Measurements from ENCODE around the gene NMNAT1. TPM values are rescaled to one million over a fixed set of nuclear protein-coding genes. Genes with fewer than 3 reads are reported as not detected.
A peak's percentile ranks its signal among the peaks of the same experiment; 100 is the strongest.

Gene NMNAT1
- total RNA-seq, 1 experiment from 2014 or later, result 2.3 TPM

GRCh38 chr1:9912264-9912936, 30.9 kb upstream of the NMNAT1 start (continued):
- TF ChIP-seq ATF2 (CRISPR knock-in tag; IDR thresholded peaks at IDR 0.05; ENCODE audit: borderline replicate concordance, low read depth) (no peak), USF2 (CRISPR knock-in tag; IDR thresholded peaks at IDR 0.05) (no peak), KAT7 (CRISPR knock-in tag; IDR thresholded peaks at IDR 0.05; ENCODE audit: borderline replicate concordance) (no peak), NFE2L1 (CRISPR knock-in tag; IDR thresholded peaks at IDR 0.05) (no peak), RORB (CRISPR knock-in tag; IDR thresholded peaks at IDR 0.05) (no peak), HMGA2 (CRISPR knock-in tag; IDR thresholded peaks at IDR 0.05) (no peak)

- Mint-ChIP-seq H3K27me3 (ENCODE audit: low read depth) (no peaks in the 10 kb centered on the region), H3K27ac (peak overlapping the region; percentile 45; the same call in 1 of the 2 replicates), H3K9me3 (no peaks in the 10 kb centered on the region), H3K4me1 (peaks cover 22% of the 10 kb centered on the region), H3K4me3 (no peak overlapping the region), H3K36me3 (no peaks in the 10 kb centered on the region)
- ATAC-seq (no peak), DNase-seq (ENCODE audit: low spot score) (no peak)
- TF ChIP-seq NFYB (CRISPR knock-in tag; conservative IDR thresholded peaks at IDR 0.05; ENCODE audit: low read depth) (no peak), JAZF1 (CRISPR knock-in tag; IDR thresholded peaks at IDR 0.05) (no peak), ZNF219 (CRISPR knock-in tag; IDR thresholded peaks at IDR 0.05; ENCODE audit: borderline replicate concordance) (no peak), ETV6 (CRISPR knock-in tag; IDR thresholded peaks at IDR 0.05) (no peak), PRRX2 (CRISPR knock-in tag; IDR thresholded peaks at IDR 0.05) (no peak)
- CTCF ChIA-PET, result interaction anchor here (1.1 to 1.3 kb wide), 3 partner anchors 15 to 193 kb away, joined by 3 to 5 read pairs (median 4); no protein-coding TSS in a partner anchor
- POLR2A ChIA-PET, result interaction anchor here (0.6 kb wide), 1 partner anchor 40 kb away, joined by 5 read pairs; no protein-coding TSS in a partner anchor
Measured at GRCh38 chr1:9914610-9914937, 28.7 kb upstream of the NMNAT1 start.

GRCh38 chr1:9916452-9916851, 26.8 kb upstream of the NMNAT1 start:
- CTCF ChIA-PET, result interaction anchor here (0.7 to 1.1 kb wide), 6 partner anchors 8 to 49 kb away, joined by 3 to 5 read pairs (median 4); partner anchors contain the start of genes LZIC and NMNAT1
- POLR2A ChIA-PET, result interaction anchor here (0.6 kb wide), 1 partner anchor 27 kb away, joined by 3 read pairs; the partner anchor contains the start of genes LZIC and NMNAT1
- H3K9me3 Mint-ChIP-seq, result no peaks in the 10 kb centered on the region
- ATAC-seq, result no peak
- DNase-seq (ENCODE audit: low spot score), result no peak
- H3K4me1 Mint-ChIP-seq, result peaks cover 16% of the 10 kb centered on the region
- H3K4me3 Mint-ChIP-seq, result no peak overlapping the region
- H3K27ac Mint-ChIP-seq, result no peak overlapping the region
- no peaks in the 10 kb centered on the region for H3K36me3 Mint-ChIP-seq
- H3K27me3 Mint-ChIP-seq (ENCODE audit: low read depth), result no peaks in the 10 kb centered on the region
- TF ChIP-seq TEAD1 (CRISPR knock-in tag; IDR thresholded peaks at IDR 0.05) (no peak), NR2C2 (CRISPR knock-in tag; IDR thresholded peaks at IDR 0.05) (no peak), IRF1 (CRISPR knock-in tag; IDR thresholded peaks at IDR 0.05) (no peak), NR1H2 (CRISPR knock-in tag; IDR thresholded peaks at IDR 0.05) (no peak), NR3C1 (CRISPR knock-in tag; conservative IDR thresholded peaks at IDR 0.05; ENCODE audit: low read depth) (no peak), USF1 (CRISPR knock-in tag; IDR thresholded peaks at IDR 0.05) (no peak), MAX (CRISPR knock-in tag; IDR thresholded peaks at IDR 0.05) (no peak), FOXK1 (CRISPR knock-in tag; IDR thresholded peaks at IDR 0.05) (no peak), PRDM15 (CRISPR knock-in tag; IDR thresholded peaks at IDR 0.05) (no peak), TP53 (CRISPR knock-in tag; IDR thresholded peaks at IDR 0.05) (no peak), STAT6 (CRISPR knock-in tag; conservative IDR thresholded peaks at IDR 0.05; ENCODE audit: low read depth) (no peak), USF2 (CRISPR knock-in tag; IDR thresholded peaks at IDR 0.05) (no peak), ZNF121 (CRISPR knock-in tag; IDR thresholded peaks at IDR 0.05) (no peak)

Data from WTC11 (cell line).